Memory B cell (primary cell): ENCODE results near the gene ELOA.
"Not testable (repeated sequence)": the region's sequence is repeated elsewhere in the genome, so short reads cannot be mapped to it uniquely, and the experiment has no call there.

Experiments used
- ATAC-seq: fragments of 150-1000 bp; cut with Tn5 transposase; 2 replicates; pipeline ENCODE4 v1.10.0; 2021; ENCODE audit warnings: low read depth, mild to moderate bottlenecking, moderate library complexity
- DNase-seq, 2 donors: peaks; one replicate each; pipeline ENCODE4 v3.0.0; 2022; ENCODE audit warnings: low spot score in 2 of 2
- H3K27ac Mint-ChIP-seq: one replicate; pipeline ENCODE4 v1.8.0; 2022; ENCODE audit warnings: mild to moderate bottlenecking, moderate library complexity, mixed read lengths
- H3K27me3 Mint-ChIP-seq: one replicate; pipeline ENCODE4 v1.8.0; 2022; ENCODE audit warnings: mixed read lengths
- H3K36me3 Mint-ChIP-seq: one replicate; pipeline ENCODE4 v1.8.0; 2022; ENCODE audit warnings: mild to moderate bottlenecking, mixed read lengths
- H3K4me1 Mint-ChIP-seq: one replicate; pipeline ENCODE4 v1.8.0; 2022; ENCODE audit warnings: mixed read lengths
- H3K4me3 Mint-ChIP-seq: one replicate; pipeline ENCODE4 v1.8.0; 2022; ENCODE audit warnings: mild to moderate bottlenecking, moderate library complexity, mixed read lengths
- H3K9me3 Mint-ChIP-seq: one replicate; pipeline ENCODE4 v1.8.0; 2022; ENCODE audit warnings: mixed read lengths

The ELOA gene

DNA sequence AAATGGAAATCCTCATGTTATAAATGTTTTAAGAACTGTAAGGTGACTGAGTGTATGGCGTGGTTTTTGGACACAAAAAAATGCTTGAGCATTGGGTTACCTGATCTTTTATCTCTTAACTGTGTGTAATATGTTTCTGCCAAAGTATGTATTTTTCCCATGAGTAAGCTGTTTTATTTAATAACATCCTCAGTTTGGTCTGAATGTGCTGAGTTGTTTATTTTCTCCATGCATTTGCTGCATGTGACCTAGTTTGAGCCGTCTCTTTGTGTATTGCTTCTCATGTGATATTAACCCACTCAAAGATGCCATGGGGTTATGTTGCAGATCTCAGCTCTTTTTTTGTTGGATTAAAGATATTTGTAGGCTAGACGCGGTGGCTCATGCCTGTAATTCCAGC lies 41.6 kb downstream of the ELOA start:
- Mint-ChIP-seq H3K27ac (no peak overlapping the region), H3K27me3 (no peaks in the 10 kb centered on the region), H3K9me3 (no peaks in the 10 kb centered on the region), H3K36me3 (peaks cover 27% of the 10 kb centered on the region), H3K4me1 (peaks cover 7% of the 10 kb centered on the region), H3K4me3 (no peak overlapping the region)
- no peak for DNase-seq
- ATAC-seq = no peak

DNA sequence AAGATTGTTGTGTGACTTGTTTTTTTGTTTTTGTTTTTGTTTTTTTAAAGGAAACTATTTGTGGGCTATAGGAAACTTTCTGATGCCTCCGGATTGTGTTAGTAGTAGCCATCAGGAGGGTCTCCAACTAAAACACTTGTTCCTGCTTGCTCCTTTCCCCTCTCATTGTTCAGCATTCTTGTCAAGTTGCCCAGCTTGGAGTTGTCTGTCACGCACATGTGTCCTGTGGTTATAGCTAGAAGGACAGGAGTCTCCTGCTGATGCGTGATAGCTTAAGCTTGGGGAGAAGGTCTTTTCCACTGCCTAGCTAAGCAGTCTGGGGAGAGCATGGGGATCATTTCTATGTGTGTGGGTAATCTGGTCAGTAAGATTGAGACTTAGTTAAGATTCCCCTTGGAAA lies 44.4 kb downstream of the ELOA start:
- ATAC-seq = no peak
- Mint-ChIP-seq H3K27me3 (no peaks in the 10 kb centered on the region), H3K9me3 (no peaks in the 10 kb centered on the region), H3K4me1 (peaks cover 19% of the 10 kb centered on the region), H3K36me3 (peaks cover 23% of the 10 kb centered on the region), H3K4me3 (no peak overlapping the region), H3K27ac (no peak overlapping the region)
- DNase-seq = no peak

DNA sequence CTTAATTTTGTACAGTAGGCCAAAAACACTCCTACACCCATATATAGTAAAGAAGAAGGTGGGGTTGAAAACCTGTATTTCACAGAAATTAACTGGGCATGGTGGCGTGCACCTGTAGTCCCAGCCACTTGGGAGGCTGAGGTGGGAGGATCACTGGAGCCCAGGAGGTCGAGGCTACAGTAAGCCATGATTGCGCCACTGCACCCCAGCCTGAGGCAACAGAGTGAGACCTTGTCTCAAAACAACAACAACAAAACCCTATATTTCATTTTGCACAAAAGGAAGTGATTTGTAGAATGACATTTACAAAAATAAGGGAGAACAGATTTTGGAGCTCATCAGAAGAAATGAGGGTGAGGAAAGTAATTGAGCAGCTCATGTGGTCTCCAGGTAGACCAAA lies 45.4 kb downstream of the ELOA start:
- Mint-ChIP-seq H3K4me1 (peaks cover 19% of the 10 kb centered on the region), H3K27me3 (no peaks in the 10 kb centered on the region), H3K27ac (peak overlapping the region; percentile 46), H3K36me3 (peaks cover 28% of the 10 kb centered on the region), H3K9me3 (no peaks in the 10 kb centered on the region), H3K4me3 (peak overlapping the region; percentile 24)
- DNase-seq (no peak), ATAC-seq (no peak)

DNA sequence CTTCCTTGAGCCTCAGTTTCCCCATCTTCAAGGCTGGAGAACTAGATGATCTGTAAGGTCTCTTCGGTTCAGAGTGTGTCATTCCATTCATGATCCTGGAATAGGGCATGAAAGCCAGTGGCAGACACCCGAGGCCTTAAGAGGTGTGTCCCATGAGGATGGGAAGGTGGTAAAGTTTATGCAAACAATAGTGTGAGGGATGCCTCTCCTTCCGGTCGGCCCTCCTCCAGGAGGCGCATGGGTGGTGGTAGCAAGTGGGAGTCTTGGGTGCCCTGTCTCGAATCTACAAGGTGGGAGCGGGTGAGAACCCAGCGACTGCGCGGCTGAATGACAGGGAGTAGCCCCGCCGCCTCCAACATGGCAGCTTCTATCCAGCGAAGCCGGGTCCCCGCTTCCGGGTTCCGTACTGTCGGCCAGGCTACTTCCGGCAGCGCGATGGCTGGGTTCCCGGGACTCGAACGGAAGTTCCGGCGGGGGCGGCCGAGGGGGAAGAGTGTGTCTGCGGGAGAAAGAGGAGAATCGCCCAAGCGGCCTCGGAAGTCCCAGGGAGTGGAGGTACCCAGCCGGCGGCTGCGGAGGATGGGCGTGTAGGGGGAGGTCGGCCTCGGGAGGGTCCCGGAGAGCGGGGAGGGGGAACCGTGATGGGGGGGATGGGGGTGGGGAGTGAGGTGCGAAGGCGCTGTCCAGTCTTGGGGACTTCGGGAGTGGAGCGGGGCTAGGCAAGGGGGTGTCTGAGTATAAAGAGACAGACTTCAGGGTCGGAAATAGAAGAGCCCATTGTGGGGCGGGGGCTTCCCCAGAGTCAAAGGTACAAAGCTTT lies 47.6 kb downstream of the ELOA start, which contains the start of gene LYPLA2:
TSS of gene LYPLA2 (plus strand) at position 450 of the 820 bp plus-strand sequence. CDS start 1,538 bp downstream, outside the sequence.
- no peaks in the 10 kb centered on the region for H3K9me3 Mint-ChIP-seq
- H3K27me3 Mint-ChIP-seq = no peaks in the 10 kb centered on the region
- H3K36me3 Mint-ChIP-seq = peaks cover 23% of the 10 kb centered on the region
- peak within 1 kb of the TSS; percentile 94 for H3K27ac Mint-ChIP-seq
- H3K4me1 Mint-ChIP-seq = peaks cover 19% of the 10 kb centered on the region
- ATAC-seq (peak; percentile 89), DNase-seq (peak; percentile 69 to 71)
- peak within 1 kb of the TSS; percentile 97 for H3K4me3 Mint-ChIP-seq

DNA sequence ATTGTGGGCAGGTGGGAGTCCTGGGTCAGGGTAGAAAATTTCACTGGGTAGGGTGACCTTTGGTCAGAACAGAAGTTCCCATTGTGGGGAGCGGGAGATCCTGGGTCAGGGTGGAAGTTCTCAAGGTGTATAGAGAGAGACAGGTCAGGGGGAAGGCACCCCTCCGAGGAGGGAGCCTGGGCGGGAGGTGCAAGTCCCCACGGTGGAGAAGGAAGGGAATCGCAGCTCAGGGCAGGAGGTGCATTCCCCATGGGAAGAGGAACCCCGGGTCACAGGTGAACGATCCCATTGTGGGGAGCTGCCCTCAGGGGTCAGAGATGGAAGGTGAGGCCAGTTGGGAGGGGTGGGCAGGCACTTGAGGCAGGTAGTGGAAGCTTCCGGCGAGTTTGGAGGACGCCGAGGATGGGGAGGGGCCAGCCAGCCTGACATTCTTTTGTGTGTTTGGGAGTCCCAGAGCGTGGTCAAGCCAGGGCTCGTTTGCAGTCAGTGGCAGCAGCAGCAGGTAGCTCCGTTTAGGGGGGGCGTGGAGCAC lies 48.3 kb downstream of the ELOA start:
- Mint-ChIP-seq H3K9me3 (no peaks in the 10 kb centered on the region), H3K4me1 (peaks cover 19% of the 10 kb centered on the region), H3K4me3 (peak overlapping the region; percentile 97), H3K27me3 (no peaks in the 10 kb centered on the region), H3K27ac (peak overlapping the region; percentile 94), H3K36me3 (peaks cover 20% of the 10 kb centered on the region)
- peak; percentile 21 for ATAC-seq
- peak in 1 of 2 donors; percentile 27 for DNase-seq

DNA sequence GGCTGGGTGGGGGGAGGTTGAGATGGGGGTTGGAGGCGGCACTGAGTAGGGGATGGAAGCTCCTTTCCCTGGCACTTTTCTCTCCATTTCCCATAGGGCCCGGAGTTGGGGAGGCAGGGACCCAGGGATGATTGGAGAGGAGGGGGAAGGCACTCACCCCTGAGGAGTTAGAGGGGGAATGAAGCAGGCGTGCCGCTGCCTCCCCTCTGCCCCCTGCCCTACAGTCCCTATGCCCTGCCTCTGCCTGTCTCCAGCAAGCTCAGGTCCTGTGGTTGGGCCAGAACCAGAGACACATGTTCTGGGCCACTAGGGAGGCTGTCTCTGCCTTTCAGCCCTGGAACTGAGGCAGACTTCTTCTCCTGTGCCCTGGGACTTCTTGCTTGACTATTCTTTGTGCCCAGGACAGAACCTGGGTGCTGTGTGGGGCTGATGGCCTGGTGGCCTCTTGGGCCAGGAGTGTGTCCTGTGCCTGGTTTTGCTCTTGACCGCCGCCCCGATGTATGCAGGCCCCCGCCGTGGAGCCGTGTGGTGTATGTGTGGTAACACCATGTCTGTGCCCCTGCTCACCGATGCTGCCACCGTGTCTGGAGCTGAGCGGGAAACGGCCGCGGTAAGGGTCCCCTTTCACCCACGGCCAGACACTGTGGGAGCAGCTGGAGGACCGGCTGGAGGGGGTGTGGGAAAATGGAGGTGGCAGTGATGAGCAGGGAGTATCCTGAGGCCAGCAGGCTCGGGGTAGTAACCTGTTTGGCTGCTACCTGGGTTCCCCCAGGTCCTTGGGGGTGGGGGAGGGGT lies 49.1 kb downstream of the ELOA start:
- H3K27me3 Mint-ChIP-seq = no peaks in the 10 kb centered on the region
- ATAC-seq (peak; percentile 14), DNase-seq (peak in 1 of 2 donors; percentile 13)
- no peaks in the 10 kb centered on the region for H3K9me3 Mint-ChIP-seq
- H3K4me1 Mint-ChIP-seq = peaks cover 19% of the 10 kb centered on the region
- peaks cover 18% of the 10 kb centered on the region for H3K36me3 Mint-ChIP-seq
- no peak overlapping the region for H3K27ac Mint-ChIP-seq
- H3K4me3 Mint-ChIP-seq = peak overlapping the region; percentile 97

DNA sequence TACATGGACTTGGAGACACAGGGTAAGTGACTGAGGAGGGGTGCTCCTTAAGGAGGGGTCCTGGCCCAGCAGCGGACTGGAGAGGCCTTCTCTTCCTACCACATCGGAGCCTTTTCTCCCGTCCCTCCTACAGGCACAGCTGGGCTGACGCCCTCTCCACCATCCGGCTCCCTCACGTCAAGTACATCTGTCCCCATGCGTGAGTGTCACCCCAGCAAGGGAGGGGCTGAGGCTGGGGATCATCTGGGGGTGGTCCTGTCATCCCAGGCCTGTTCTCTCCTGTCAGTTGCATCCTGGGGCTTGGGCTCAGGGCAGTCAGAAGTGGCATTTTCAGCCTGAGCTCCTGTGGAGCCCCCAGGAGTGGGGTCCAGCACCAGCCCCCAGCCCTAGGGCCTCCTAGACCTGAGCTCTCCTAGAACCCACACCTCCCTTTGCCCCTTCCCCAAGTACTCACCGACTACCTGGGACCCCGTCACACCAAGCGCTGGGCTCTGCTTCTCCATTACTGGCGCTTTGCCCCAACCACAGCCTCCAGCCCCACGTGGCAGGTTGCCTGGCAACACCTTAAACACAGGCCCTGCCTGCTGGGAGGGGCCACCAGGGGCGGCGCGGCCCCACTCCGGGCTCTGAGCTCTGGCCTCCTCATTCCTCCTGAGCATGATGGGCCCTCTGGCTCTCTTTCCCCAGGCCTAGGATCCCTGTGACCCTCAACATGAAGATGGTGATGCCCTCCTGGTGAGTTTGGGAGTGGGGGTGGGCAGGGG lies 49.9 kb downstream of the ELOA start:
- DNase-seq (peak in 1 of 2 donors; percentile 19), ATAC-seq (peak; percentile 50)
- Mint-ChIP-seq H3K4me3 (peak overlapping the region; percentile 11), H3K4me1 (peaks cover 19% of the 10 kb centered on the region), H3K9me3 (no peaks in the 10 kb centered on the region), H3K27ac (peak overlapping the region; percentile 67), H3K36me3 (peaks cover 14% of the 10 kb centered on the region), H3K27me3 (no peaks in the 10 kb centered on the region)

DNA sequence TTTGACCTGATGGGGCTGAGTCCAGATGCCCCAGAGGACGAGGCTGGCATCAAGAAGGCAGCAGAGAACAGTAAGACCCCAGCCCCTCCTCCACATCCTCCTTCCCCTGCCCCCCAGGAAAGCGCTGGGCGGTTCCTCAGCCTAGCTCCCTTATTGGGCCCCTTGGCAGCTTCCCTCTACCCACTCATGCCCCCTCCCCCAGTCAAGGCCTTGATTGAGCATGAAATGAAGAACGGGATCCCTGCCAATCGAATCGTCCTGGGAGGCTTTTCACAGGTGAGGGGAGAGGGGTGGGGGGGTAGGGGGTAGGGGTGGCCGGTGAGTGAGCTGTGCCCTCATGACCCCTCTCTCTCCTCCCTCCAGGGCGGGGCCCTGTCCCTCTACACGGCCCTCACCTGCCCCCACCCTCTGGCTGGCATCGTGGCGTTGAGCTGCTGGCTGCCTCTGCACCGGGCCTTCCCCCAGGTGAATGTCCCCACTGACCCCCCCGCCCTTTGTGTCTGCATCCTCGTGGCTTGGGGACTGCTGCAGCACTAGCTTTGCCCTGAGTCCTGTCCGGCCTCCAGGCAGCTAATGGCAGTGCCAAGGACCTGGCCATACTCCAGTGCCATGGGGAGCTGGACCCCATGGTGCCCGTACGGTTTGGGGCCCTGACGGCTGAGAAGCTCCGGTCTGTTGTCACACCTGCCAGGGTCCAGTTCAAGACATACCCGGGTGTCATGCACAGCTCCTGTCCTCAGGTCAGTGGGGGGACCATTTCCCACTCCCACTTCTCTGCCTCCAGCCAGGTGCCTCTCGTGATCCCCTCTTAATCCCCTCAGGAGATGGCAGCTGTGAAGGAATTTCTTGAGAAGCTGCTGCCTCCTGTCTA lies 50.8 kb downstream of the ELOA start:
- Mint-ChIP-seq H3K9me3 (no peaks in the 10 kb centered on the region), H3K4me1 (peaks cover 19% of the 10 kb centered on the region), H3K4me3 (no peak overlapping the region)

DNA sequence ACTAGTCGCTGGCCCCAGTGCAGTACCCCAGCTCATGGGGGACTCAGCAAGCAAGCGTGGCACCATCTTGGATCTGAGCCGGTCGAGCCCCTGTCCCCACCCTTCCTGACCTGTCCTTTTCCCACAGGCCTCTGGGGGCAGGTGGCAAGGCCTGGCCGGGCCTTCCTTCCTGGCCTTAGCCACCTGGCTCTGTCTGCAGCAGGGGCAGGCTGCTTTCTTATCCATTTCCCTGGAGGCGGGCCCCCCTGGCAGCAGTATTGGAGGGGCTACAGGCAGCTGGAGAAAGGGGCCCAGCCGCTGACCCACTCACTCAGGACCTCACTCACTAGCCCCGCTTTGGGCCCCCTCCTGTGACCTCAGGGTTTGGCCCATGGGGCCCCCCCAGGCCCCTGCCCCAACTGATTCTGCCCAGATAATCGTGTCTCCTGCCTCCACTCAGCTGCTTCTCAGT lies 51.5 kb downstream of the ELOA start:
- H3K9me3 Mint-ChIP-seq, ATAC-seq, DNase-seq, H3K27me3 Mint-ChIP-seq, H3K27ac Mint-ChIP-seq, H3K4me3 Mint-ChIP-seq: not testable (repeated sequence)
- Mint-ChIP-seq H3K36me3 (peaks cover 12% of the 10 kb centered on the region), H3K4me1 (peaks cover 20% of the 10 kb centered on the region)

More for the DNA sequence above, 50.8 kb downstream of the ELOA start:
- Mint-ChIP-seq H3K27me3 (no peaks in the 10 kb centered on the region), H3K27ac (no peak overlapping the region), H3K36me3 (peaks cover 12% of the 10 kb centered on the region)
- ATAC-seq (no peak), DNase-seq (no peak)

DNA sequence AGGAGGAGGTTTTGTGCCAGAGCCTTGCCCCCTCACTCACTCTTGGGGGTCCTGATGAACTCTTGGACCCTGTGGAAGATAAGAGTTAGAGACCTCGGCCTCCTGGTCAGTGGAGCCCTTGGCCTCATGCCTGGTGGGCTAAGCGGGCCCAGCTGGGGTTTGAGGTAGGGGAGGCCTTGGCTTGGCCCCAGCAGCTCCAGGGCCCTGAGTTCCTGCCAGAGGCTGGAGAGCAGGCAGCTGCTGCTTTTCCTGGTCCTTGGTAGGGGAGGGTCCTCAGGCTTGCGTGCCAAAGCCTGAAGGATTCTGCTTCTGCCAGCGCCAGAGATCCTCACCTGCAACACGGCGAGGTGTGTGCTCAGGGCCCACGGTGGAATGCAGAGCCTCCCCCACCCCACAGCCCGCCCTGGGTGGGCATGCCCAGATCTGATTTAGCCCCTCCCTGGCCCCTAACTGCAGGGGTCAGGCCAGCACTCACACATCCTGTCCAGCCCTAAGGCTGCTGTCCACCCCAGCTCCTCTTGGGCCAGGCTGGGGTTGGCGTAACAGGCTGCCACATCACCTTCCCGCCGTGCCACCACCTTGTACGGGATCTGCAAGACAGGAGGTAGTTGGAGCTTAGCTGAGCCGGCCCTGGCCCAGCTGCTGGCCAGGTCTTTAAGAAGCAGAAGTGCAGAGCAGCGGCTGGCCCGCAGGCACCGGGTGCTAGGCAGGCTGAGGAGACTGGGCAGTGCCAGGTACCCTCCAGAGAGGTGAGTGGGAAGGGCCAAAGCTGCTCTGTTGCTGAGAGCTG lies 52.6 kb downstream of the ELOA start:
- Mint-ChIP-seq H3K27ac (no peak overlapping the region), H3K36me3 (peaks cover 12% of the 10 kb centered on the region)

DNA sequence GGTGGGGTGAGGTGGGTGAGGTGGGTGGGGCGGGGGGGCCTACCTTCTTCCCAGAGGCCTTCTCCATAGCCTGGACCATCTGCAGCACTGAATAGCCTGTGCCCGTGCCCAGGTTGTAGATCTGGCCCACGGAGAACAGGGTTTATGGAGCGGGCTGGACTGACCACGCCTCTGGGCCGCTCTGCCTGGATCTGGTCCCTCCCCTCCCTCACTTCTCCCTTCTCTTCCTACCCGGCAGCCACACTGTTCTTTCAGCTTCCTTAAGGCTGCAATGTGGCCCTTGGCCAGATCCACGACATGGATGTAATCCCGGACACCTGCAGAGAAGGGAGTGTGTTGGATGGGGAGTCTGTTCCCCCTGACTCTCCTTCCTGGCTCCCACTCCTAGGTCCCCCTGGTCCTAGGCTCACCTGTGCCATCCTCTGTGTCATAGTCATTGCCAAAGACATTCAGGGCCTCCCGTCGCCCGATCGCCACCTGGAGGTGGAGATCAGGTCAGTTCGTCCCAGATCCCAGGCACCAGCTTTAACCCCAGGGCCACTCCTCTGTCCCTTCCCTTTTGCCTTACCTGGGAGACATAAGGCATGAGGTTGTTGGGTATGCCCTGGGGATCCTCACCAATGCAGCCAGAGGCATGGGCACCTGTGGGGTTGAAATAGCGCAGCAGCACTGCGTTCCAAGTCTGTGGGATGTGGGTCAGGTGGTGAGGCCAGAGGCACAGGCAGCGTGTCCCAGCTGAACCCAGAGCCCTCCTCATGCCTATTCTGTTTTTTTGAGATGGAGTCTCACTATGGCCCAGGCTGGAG lies 53.4 kb downstream of the ELOA start:
- Mint-ChIP-seq H3K4me1 (peaks cover 11% of the 10 kb centered on the region), H3K36me3 (peaks cover 12% of the 10 kb centered on the region), H3K27me3 (no peaks in the 10 kb centered on the region), H3K4me3 (no peak overlapping the region), H3K27ac (no peak overlapping the region), H3K9me3 (no peaks in the 10 kb centered on the region)
- ATAC-seq (no peak), DNase-seq (no peak)

More for the DNA sequence above, 52.6 kb downstream of the ELOA start:
- DNase-seq (no peak), ATAC-seq (no peak)
- no peaks in the 10 kb centered on the region for H3K27me3 Mint-ChIP-seq
- no peaks in the 10 kb centered on the region for H3K9me3 Mint-ChIP-seq
- H3K4me3 Mint-ChIP-seq = no peak overlapping the region
- peaks cover 14% of the 10 kb centered on the region for H3K4me1 Mint-ChIP-seq
